Activated CD4-positive, alpha-beta T cell treated with anti-CD3 and anti-CD28 coated beads, Interleukin-2, Interleukin-4, amounts not matched to agents 100 ng/mL and 50 ng/mL, durations not matched to agents 16 hours and 8 hours (primary cell): ENCODE measurements around the gene ADGRG3.
A peak's percentile ranks its signal among the peaks of the same experiment; 100 is the strongest.
"Not testable (repeated sequence)": the region's sequence is repeated elsewhere in the genome, so short reads cannot be mapped to it uniquely, and the experiment has no call there.

Experiments
- DNase-seq: peaks from one replicate; pipeline ENCODE4 v3.0.0-alpha.2; 2020; ENCODE audit warnings: low spot score

The ADGRG3 gene

DNA sequence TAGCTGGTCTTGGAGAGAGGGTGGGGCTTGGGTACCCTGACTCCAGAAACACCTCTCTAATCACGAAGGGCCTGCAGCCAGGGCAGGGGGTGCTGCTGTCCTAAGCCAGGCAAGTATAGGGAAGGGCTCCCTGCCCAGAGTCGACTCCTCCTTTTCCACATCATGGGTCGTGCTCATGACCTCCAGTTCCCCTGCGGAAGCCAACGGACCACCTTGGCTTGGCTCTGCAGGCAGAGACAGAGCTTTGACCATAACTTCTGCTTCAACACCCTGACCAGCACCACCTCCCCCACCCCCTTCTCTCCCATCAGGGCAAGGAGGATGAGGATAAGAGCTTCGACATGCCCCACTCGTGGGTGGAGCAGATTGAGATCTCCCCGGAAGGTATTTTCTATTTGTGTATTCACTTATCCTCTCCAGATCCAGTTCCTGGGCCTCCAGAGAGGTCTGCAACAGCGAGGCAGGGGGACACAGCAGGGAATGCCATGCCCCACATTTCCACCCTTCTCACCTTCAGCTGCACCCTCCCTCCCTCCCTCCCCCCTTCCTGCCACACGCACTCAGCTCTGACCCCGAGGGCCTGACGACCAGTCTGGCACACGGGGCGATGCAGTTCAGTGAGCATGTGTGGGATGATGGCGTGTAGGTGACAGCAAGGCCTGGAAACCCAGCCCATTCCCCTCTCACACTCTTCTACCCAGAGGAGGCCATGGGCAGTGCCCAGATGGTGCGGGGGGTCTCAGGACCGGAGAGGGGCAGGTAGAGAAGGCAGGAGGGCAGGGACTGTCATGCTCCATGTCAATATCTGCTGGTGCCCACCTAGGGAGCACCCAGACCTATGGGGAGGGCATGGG is 53.5 kb downstream of the ADGRG3 start:
- no peak for DNase-seq

DNA sequence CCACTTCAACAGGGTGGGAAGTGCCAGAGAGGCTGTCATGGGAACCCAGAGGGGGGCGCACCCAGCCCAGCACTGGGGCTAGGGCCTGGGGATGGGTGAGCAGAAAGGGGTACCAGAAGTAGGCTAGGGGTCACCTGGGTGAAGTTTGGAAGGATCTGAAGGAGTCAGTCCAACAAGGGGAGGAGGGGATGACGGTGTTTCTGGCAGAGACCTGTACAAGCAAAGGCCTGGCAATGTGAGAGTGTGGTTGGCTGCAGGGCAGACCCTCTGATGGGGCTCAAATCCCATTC is 54.0 kb downstream of the ADGRG3 start:
- no peak for DNase-seq

- no peak for DNase-seq
These were observed 54.5 kb downstream of the ADGRG3 start for GRCh38 chr16:57722651-57723050.

GRCh38 chr16:57723170-57723569 is 55.1 kb downstream of the ADGRG3 start:
- no peak for DNase-seq

DNA sequence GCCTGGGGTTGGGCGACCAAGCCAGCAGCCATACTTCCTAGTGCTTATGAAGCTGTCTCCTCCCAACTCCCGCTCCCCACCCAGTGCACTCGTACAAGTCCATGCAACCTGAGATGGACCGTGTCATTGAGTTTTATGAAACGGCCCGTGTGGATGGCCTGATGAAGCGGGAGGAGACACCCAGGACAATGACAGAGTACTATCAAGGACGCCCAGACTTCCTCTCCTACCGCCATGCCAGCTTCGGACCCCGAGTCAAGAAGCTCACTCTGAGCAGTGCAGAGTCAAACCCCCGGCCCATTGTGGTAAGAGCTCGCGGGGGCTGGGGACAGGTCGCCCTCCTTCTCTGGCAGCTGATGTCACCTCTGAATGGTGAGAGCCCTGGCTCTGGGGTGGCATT is 56.4 kb downstream of the ADGRG3 start:
- no peak for DNase-seq

DNA sequence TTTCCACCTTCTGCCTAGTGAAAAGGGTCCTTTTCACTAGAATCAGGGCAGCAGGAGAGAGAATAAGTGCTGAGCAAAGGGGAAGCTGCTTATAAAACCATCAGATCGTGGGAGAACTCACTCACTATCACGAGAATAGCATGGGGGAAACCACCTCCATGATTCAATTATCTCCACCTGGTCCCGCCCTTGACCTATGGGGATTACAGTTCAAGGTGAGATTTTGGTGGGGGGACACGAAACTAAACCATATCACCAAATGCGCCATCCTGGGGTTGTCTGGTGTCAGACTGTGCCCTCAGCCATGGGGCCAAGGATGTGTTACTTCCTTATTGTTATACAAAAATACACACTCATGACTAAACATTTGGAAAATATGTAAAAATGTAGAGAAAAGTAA is 57.0 kb downstream of the ADGRG3 start:
- no peak for DNase-seq

- no peak for DNase-seq
These were observed 57.4 kb downstream of the ADGRG3 start for GRCh38 chr16:57725554-57725953.

- DNase-seq = no peak
These were observed 57.9 kb downstream of the ADGRG3 start for GRCh38 chr16:57725976-57726375.

DNA sequence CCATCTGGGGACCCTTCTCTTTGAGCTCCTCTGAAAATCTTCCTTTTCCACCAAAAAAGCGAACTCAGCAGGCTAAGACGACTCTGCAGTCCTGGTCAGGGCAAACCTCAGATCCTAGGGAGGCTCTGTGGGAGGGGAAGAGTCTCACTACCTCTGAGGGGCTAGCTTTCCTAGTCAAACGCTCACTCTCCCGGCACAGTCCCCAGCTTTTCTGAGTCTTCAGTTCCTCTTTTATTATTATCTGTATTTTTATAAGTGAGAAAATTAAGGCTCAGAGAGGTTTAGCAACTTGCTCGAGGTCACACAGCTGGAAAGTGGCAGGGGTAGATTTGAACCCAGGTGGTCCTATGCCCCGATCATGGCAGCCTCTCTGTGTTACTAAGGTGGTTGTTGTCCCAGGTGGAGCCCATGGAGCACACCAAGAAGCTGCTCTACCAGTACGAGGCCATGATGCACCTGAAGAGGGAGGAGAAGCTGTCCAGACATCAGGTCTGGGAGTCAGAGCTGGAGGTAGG is 58.4 kb downstream of the ADGRG3 start:
- DNase-seq = no peak

GRCh38 chr16:57727610-57728009 is 59.5 kb downstream of the ADGRG3 start:
- DNase-seq = no peak

DNA sequence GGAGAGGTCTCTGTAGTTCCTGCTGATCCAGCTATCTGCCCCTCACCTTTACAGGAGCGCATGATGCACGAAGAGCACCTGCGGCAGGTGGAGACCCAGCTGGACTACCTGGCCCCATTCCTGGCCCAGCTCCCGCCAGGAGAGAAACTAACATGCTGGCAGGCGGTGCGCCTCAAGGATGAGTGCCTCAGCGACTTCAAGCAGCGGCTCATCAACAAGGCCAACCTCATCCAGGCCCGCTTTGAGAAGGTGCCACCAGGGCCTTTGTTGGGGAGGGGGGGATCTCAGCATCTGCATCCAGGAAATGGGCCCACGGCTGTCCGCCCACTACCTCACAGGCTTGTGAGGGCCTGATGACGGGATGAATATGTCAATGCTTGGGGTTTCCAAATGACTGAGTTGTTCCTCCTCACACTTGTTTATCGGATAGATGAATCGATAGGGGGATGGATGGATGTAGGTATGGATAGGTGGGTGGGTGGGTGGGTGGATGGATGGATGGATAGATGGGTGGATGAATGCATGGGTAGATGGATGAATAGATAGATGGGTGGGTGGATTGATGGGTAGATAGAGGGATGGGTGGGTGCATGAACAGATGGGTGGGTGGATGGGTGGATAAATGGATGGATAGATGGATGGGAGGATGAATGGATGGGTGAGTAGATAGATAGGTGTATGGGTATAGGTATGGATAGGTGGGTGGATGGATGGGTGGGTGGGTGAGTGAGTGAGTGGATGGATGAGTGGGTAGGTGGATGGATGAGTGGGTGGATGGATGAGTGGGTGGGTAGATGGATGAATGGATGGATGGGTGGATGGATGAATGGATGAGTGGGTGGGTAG is 60.5 kb downstream of the ADGRG3 start:
- DNase-seq = no peak

GRCh38 chr16:57729182-57729484 is 61.0 kb downstream of the ADGRG3 start:
- DNase-seq = no peak

GRCh38 chr16:57729852-57730251 is 61.7 kb downstream of the ADGRG3 start:
- not testable (repeated sequence) for DNase-seq

GRCh38 chr16:57730771-57731730 is 62.9 kb downstream of the ADGRG3 start:
- DNase-seq = no peak

DNA sequence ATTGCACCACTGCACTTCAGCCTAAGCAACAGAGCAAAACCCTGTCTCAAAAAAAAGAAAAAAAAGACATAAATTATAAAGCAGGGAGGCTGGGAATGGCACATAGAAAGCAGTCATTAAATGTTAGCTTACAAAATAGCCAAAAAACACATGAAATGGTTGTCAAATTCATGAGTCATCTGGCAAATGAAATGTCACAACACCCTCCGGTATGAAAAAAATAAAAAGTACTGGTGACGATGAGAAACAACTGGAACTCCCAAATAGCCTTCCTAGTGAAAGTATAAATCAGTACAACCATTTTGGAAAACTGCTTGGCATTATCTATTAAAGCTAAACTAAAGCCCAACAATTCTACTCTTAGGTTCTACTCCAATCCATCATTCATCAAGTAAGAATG is 63.9 kb downstream of the ADGRG3 start:
- DNase-seq = no peak

GRCh38 chr16:57732714-57733113 is 64.6 kb downstream of the ADGRG3 start:
- DNase-seq = no peak

- DNase-seq = no peak
These were observed 66.3 kb downstream of the ADGRG3 start for GRCh38 chr16:57734308-57734924.

DNA sequence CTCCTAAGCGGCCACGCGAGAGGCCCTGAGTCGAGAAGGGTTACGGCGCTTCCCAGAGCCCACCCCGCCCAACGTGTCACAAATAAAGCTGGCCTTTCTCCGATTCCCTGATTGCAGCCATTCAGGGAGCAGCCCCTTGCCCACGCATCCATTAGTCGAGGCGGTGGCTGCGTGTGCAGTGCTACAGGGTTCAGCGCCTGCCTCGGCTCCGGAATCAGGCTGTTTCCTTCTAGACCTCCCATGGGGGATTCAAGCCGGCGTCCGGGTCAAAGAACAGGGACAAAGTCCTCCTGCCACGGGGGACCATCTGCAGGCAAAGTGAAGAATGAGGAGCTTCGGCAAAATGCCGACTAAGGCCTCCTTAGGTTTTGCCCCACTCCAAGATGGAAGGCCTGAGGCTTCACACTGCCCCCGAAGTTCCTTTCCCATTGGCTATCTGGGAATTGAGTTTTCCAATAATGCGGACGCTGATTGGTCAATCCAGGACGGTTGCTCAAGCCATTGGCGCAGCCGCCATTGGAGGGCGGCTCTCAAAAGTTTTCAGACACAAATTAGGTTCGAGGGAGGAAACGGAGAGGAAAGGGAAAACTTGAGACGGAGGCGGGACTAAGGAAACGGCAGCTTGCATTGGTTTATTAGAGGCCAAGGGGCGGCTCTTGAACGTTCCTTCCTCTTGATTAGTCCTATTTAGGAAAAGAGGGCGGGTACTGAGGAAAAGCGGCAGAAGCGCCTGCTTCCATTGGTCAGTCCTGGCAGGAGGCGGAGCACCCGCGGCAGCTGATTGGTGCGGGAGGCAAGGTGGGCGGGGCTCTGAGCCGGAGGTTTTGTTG is 67.0 kb downstream of the ADGRG3 start:
- DNase-seq = peak; percentile 99

DNA sequence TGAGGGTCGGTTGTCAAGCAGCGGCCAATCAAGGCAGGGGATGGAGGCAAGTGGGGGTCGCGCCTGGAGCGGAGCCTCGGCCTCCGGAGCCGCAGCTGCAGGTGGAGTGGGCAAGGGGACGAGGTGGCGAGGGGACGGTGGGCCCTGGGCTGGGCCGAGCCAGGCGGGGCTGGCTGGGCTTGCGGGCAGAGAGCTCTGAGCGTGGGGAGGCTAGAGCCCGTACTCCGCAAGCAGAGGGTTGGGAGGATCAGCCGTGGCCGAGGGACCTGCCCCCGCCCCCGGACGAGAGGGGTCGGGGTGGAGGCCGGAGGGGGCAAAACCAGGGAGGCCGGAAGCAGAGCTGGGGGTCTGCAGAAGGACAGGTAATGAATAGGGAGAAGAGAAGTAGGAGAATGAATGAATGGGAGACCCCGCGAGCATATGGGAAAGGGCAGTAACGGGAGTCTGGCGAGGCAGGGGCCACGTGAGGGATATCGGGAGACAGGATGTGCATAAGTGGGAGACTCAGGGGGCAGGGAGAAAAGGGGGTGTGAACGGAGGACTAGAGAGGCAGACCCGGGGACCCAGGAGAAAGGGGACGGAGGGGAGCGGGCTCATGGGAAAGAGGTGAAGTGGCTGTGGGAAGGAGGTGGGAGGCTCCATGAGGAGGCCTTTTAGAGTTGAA is 67.8 kb downstream of the ADGRG3 start, which contains the start of gene KATNB1:
KATNB1 (plus strand) TSS at position 16 of the 664 bp plus-strand sequence. CDS start 1,474 bp downstream, outside the sequence.
- no peak for DNase-seq
